NOMO-1 (cell line): ENCODE data around the gene CMSS1.

Experiments used
- DNase-seq, 2 experiments: peaks; one replicate each; lab custom pipeline; 2025; ENCODE audit not compliant: unreplicated experiment in 2 of 2; lab: John Stamatoyannopoulos, UW

The CMSS1 gene

DNA sequence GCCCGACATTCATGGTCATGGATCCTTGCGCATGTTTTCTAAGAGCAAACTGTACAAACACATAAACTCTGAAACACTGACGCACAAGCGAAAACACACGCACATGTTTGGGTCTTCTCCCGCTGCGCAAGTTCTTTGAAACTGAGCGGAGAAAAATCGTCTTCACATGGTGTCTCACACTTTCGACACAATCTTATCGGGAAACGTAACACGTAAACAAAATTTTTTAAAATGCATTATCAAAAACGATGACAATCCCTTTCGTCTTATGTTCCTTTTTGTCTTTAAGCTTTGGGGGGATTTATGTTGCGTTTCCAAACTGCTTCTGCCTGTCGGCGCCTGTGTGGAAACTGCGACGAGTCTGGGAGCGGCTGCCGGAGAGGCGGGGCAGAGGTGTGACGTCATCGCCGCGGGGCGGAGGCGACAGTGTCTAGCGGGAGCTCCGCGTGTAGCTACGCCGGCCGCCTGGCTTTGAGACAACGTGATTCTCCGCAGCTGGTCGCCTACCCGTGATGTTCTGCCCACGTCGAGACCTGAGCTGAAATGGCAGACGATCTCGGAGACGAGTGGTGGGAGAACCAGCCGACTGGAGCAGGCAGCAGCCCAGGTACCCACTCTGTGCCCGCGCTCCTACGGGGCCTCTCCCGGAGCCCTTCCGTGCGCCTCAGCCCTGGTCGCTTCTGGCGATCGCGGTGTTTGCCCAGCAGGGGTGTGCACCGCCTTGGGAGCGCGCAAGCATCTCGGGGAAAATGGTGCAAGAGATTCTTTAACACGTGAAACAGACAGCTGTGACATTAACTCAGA is at the start of gene CMSS1:
Gene CMSS1, plus strand, starts transcription at position 426 of the 804 bp plus-strand sequence.
- DNase-seq = peak; percentile 82 to 85

DNA sequence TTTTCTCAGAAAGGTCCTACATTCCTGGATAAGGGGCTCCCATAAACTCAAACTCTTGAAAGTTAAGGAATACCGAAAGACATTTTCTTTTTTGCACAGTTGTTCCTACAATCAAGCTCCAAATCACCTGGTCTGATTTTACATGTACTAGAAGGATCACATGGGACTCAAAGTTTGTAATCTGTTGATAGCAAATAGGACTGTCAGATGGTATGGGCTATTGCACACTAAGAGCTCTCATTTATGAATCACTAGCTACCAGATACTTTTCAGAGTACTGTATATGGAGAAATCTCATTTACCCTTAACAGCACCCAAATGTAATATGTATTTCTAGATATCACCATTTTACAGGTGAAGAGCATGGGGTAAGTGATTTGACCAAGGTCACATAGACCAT is 49.5 kb upstream of the CMSS1 start:
- DNase-seq = no peak

DNA sequence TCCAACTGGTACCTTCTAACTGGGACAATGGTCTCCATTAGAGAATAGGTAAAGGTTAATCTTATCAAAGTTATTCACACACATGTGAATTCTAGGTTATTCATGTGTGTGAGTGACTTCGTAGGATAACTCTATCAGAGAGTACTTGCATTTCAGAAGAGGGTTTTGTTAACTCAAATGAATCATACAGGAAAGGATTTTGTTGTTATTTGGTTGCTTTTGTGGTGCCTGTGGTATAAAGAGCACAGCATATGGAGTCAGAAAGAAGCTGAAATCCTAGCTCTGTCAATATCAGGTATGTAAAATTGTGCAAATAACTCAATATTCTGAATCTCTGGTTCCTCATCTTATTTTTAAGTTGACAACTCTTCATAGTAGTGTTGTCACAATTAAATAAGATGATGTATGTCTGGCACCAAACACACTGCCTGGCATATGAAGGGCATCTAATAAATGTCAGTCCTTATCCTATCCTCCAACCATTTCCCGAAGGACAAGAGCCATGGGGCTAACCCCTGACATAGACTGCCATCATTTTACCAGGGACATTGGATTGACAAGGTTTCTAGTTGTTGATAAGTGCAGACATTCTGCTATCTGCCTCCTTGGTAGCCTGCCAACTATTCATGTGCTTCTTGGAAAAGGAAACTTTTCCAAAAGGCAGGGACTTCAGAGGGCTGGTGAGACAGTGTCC is 48.7 kb upstream of the CMSS1 start:
- DNase-seq = no peak

DNA sequence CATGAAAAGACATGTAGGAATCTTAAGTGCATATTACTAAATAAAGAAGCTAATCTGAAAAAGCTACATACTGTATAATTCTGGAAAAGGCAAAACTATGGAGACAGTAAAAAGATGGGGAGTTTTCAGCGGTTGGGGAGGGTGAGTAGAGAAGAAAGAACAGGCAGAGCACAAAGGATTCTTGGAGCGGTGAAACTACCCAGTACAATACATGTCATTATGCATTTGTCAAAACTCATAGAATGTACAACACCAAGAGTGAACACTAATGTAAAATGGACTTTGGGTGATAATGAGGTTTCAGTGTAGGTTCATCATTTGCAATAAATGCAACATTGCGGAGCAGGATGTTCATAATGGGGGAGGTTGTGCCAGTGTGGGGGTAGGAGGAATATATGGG is 45.5 kb upstream of the CMSS1 start:
- DNase-seq = no peak

DNA sequence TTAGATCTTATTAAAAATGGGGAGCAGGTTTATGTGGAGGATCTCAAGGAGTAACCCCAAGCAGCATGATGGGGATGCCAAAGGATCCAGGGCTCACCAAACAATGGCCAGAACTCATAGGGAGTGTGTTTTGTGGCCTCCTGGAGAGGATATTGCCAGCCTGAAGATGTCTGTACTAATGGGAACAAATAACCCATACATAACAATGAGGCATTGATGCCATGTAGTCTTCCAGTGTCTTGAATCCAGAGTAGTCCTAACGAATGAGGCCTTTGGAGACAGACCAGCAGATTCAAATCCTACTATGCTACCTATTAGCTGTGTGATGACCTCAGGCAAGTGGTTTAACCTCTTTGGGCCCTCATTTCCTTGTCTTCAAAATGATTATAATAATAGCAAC is 45.0 kb upstream of the CMSS1 start:
- DNase-seq = no peak

DNA sequence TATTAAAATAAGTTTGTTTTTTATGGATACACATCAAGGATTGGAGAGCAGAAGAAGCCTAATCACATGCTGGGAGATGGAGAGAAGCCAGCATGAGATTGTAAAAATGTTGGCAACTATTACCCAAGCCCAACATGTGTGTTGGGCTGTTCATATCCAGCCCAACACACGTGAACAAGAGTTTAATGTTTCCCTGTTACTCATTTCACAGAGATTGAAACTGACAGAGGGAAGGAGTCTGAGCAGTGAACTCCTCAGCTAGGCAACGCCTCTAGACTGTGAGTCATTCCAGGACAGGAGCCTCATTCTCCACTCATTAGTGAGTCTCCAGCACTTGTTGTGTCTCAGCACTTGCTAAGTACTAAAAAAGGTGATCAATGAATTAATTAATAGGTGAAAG is 43.2 kb upstream of the CMSS1 start:
- DNase-seq = no peak

DNA sequence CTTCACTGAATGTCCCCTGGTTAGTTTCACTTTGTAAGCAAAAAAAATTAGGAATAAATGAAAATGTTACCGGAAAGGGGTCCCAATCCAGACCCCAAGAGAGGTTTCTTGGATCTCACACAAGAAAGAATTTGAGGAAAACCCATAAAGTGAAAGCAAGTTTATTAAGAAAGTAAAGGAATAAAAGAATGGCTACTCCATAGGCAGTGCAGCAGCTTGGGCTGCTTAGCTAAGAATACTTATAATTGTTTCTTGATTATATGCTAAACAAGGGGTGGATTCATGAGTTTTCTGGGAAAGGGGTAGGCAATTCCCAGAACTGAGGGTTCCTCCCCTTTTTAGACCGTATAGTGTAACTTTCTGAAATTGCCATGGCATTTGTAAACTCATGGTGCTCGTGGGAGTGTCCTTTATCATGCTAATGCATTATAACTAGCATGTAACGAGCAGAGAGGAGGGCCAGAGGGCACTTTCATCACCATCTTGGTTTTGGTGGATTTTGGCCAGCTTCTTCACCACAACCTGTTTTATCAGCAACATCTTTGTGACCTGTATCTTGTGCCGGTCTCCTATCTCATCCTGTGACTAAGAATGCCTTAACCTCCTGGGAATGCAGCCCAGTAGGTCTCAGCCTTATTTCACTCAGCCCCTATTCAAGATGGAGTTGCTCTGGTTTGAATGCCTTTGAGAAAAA is 41.0 kb upstream of the CMSS1 start:
- no peak for DNase-seq

DNA sequence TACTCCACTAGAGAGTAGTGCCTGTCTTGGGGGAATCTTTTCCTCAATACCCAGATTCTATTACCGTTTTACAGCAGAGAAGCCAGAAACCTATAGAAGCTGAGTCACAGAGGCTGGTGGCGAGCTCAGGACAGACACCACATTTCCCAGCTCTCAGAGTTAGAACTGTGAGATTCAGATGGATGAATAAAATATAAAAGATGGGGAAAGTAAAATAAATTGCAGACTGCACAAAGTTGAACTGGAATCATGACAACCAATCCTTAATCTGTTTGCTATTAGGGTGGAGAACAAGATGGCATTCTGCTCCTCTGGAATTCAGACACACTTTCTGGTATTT is 40.5 kb upstream of the CMSS1 start:
- DNase-seq = no peak

DNA sequence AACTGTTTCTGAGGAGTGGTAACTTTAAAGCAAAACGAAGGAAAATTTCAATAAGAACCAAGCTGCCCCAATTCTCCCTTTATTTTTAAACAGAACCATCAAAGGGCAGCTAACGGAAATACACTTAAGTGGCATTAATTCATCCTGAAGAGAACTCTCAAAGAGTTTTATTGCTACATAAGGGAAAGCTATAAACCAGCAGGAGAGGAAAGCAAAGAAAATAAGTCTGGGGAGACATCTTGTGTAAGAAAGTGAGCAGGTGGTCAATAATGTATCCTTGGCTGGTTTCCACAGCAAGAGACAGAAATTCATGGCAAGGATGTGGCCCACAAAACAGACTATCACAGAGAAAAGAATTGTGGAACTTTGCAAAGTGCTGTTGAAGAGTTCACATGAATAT is 40.0 kb upstream of the CMSS1 start:
- DNase-seq = no peak

DNA sequence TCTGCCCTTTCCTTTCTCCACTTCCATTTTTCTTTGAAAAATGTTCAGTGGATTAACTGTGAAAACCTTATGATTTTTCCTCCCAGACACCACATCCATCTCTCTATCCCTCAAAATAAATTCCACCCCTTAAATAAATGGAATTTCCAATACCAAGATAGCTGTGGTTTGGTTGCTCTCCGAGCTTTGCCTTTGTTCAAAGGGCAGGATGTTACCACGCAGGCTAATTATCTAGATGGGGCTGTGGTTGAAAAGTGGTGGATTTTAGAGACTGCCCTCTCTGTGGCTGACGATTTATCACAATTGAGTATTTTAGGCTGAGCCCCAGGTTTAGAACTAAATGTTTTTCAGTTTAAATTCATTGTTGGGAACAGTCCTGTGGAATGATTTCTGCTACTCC is 36.9 kb upstream of the CMSS1 start:
- no peak for DNase-seq

DNA sequence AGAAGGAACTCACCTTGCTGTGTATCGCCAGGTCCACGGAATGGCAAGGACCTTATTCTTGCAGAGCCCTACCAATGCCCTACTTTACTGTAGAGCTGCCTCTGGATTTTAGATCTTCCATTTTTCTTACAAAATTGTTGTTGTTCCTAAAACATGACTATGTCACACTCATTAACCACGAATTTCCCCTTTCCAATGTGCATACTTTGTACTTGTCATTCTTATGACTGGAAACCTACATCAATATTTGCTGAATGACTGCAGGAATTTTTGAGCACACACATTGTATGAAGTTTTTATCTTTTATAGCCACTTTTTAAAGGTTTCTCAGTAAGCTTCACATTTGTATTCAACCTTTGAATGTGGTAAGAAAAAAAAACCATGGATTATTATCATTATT is 35.9 kb upstream of the CMSS1 start:
- DNase-seq = no peak

DNA sequence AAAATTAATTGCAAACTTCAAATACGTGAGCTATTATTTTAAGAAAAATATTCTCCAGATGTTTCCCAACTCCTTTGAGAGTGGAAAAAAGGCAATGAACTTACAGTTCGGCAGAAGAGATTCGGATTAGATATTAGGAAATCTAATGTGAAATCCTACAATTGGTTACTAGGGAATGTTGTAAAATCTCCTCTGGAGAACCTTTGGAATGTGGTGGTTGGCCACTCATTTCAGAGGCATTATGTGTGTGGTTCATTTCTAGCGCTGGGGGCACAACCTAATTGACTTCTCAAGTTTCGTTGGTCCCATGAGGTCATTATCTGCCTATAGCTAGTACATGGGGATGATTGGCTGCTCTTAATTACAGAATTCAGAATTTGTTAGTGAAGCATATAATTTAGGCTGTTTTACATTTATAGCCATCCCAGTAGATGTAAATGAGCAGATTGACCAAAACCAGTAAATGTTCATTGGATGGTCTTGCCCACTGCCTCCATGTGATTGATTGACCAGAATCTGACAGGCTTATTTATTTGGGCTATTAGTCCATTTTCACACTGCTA is 34.6 kb upstream of the CMSS1 start:
- no peak for DNase-seq

DNA sequence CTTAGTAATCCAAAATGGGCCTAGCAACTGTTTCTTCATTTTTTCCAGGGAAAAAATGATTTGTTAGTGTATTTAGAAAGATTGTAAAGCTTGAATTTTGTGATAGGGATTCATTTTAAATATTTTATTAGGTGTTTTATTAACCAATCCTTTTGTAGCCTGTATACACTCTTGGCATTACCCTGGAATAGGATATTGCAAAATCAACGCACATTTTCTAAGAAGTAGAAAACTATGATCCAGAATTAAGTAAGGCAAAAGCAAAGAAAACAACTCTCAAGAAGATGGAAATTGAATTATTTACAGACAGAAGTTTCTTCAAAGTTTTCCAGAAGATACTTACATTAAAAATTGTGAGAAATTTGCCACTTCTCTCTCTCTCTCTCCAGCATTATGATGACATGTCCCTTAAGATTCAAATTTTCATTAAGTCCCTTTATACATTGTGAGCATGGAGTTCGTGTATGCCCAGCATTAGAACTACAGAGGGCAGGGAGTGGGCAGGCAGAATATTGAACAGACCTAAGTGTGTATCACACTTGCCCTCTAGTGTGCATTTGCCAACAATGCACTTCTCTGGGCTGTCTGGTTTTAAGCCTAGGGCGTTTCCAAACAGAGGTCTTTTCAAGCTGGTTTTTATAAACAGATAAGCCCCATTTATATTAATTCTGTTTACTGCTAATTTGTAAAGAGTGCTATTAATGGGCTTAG is 28.5 kb upstream of the CMSS1 start:
- peak in 1 of 2 experiments; percentile 19 for DNase-seq

DNA sequence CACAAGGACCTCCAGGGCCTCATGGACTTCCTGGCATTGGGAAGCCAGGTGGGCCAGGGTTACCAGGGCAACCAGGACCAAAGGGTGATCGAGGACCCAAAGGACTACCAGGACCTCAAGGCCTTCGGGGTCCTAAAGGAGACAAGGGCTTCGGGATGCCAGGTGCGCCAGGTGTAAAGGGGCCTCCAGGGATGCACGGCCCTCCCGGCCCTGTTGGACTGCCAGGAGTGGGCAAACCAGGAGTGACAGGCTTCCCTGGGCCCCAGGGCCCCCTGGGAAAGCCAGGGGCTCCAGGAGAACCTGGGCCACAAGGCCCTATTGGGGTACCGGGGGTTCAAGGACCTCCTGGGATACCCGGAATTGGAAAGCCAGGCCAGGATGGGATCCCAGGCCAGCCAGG is 23.2 kb upstream of the CMSS1 start:
- no peak for DNase-seq

DNA sequence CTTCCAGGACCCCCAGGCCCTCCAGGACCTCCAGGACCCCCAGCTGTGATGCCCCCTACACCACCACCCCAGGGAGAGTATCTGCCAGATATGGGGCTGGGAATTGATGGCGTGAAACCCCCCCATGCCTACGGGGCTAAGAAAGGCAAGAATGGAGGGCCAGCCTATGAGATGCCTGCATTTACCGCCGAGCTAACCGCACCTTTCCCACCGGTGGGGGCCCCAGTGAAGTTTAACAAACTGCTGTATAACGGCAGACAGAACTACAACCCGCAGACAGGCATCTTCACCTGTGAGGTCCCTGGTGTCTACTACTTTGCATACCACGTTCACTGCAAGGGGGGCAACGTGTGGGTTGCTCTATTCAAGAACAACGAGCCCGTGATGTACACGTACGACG is 22.1 kb upstream of the CMSS1 start:
- DNase-seq = no peak

DNA sequence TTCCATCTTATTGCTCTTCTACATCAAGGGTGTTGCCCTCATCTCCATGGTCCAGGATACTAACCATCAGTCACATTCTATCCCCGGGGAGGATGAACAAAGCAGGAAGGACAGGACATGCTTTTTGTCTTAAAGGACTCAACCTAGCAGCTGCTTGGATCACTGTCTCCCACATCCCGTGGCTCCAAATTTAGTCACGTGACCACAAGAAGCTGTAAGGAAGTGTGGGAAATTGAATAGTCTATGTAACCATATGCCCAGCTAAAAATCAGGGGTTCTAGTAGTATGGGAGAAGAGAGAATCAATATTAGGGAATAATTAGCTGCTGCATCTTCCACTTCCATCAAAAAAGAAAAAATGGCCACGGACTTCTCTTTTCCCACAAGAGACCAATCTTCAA is 18.2 kb upstream of the CMSS1 start:
- no peak for DNase-seq

DNA sequence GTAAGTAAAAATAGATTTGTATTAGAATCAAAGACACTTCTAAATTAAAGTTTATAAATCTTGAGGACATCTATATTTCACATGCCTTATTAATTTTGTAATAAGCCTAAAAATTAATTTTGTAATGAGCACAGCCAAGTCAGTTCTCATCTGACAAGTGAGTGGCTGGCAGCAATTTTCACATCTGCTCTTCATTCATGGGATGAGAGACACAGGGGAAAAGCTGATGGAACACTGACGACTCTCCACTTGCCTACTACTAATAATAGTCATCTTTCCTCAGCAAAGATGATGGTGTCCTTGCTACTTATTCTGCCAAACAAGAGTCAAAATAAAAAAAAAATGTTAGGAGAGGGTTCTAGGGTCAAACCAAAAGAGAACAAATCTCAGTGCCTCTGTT is 14.4 kb upstream of the CMSS1 start:
- DNase-seq = no peak

DNA sequence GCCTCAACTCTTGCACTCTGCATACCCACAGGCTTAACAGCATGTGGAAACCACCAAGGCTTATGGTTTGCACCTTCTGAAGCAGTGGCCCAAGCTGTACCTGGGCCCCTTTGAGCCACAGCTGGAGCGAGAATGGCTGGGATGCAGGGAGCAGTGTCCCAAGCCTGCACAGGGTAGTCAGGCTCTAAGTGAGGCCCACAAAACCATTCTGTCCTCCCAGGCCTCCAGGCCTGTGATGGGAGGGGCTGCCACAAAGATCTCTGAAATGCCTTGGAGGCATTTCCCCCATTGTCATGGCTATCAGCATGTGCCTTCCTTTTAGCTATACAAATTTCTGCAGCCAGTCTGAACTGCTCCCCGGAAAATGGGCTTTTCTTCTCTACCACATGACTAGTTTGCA is 12.5 kb upstream of the CMSS1 start:
- no peak for DNase-seq

DNA sequence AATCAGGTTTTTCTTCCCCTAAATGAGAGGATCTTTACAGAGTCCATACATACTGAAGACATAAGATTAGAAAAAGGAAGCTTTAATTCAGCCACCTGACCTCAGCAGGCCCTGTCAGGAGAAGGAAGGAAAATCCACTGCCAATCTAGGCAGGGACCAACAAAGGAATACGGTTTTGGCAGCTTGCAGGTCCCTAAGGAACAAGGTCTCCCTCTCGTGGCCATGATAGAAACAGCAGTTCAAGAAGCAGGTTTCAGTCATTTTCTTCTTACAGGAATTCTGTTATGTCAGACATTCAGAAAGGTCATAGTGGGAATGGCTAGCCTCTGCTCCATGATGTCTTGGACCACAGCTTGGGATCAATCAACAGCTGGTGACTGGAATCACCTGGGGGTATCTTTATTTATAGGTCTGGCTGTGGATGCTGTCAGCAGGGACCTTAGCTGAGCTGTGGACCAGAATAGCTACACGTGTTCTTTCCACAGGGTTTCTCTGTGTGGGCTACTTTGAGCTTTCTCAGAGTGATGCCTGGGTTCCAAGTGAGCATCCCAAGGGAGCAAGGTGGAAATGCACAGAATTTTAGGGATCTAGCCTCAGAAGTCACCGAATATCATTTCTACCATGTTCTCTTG is 9.4 kb upstream of the CMSS1 start:
- peak; percentile 16 to 20 for DNase-seq

DNA sequence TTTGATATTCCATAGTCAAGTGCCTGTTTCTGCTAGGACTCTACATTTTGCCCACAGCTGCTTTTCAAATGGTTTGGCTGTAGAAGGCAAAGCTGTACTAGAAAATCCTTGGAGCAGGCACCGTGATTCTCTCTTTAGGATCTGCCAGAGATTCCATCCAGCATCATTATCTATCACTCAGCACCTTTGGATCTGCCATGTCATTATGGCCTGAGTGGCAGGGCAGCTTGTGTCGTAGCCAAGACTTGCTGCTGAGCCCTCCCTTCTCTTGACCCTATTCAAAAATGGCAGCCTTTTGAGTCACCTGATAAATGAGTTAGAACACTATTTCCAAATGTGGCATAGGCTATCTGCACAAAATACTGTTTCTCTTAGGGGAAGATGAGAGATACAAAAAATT is 8.1 kb upstream of the CMSS1 start:
- DNase-seq = no peak

DNA sequence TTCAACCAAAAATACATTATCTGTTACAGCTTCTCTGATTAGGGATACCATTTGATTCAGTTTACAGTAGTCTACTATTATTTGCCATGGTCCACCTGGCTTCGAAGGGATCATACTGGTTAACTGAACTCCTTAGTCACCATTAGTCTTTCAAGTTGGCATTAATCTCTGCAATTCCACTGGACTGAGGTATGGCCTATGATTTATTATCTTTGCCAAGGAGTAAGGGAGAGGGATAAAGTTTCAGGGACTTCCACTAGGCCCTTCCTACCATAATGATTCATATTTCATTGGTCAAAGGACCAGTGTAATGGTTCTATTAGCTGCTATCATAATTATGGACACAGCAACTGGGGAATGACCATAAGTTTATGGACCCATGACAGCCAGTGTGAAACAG is 7.3 kb upstream of the CMSS1 start:
- no peak for DNase-seq
